Cerebellar nuclear complex (tissue), 1 donor: ENCODE measurements around the gene MIEF2.
"Not testable (repeated sequence)": the region's sequence is repeated elsewhere in the genome, so short reads cannot be mapped to it uniquely, and the experiment has no call there.

Source experiments
- DNase-seq, 2 experiments: peaks; one replicate each; lab custom pipeline; 2025; lab: John Stamatoyannopoulos, UW

Gene MIEF2

GRCh38 chr17:18291718-18292540 is 31.5 kb downstream of the MIEF2 start:
- no peak for DNase-seq

- not testable (repeated sequence) for DNase-seq
Measured at GRCh38 chr17:18298061-18298460, 37.6 kb downstream of the MIEF2 start.

- no peak for DNase-seq
Measured at GRCh38 chr17:18300725-18301480, 40.4 kb downstream of the MIEF2 start.

- DNase-seq: not testable (repeated sequence)
Measured at GRCh38 chr17:18303206-18303605, 42.7 kb downstream of the MIEF2 start.

GRCh38 chr17:18309202-18309601 is 48.7 kb downstream of the MIEF2 start:
- DNase-seq: no peak

- DNase-seq: no peak
Measured at GRCh38 chr17:18314059-18314730, 53.7 kb downstream of the MIEF2 start.

GRCh38 chr17:18314731-18315561 is 54.5 kb downstream of the MIEF2 start, which contains the start of the genes SMCR8 and TOP3A:
Gene SMCR8, plus strand, starts transcription at chr17:18315293. Its CDS starts 497 bp downstream, at chr17:18315790.
Gene TOP3A, minus strand, starts transcription at chr17:18314994. Its CDS starts 216 bp downstream, at chr17:18314778.
- DNase-seq: peak; percentile 92 to 97

GRCh38 chr17:18315562-18315922 is 55.1 kb downstream of the MIEF2 start:
- DNase-seq: no peak

GRCh38 chr17:18315961-18316360 is 55.5 kb downstream of the MIEF2 start:
- DNase-seq: no peak
